WERI-Rb-1 (cell line): ENCODE data around the gene CCND2.

ENCODE experiments used
- DNase-seq: peaks from one replicate; pipeline ENCODE4 v3.0.0-alpha.2; 2020
- H3K27ac ChIP-seq: fragments of 250-450 bp; sonication (Bioruptor Pico); 2 replicates; pipeline ENCODE4 v1.5.1; 2020; ENCODE audit warnings: mild to moderate bottlenecking, moderate library complexity
- H3K27me3 ChIP-seq: fragments of 250-450 bp; sonication (Bioruptor Pico); 2 replicates; pipeline ENCODE4 v1.5.1; 2021; ENCODE audit warnings: mild to moderate bottlenecking, low read depth, moderate library complexity; ENCODE audit not compliant: insufficient read depth, severe bottlenecking
- H3K36me3 ChIP-seq: fragments of 250-450 bp; sonication (Bioruptor Pico); 2 replicates; pipeline ENCODE4 v1.5.1; 2020; ENCODE audit warnings: mild to moderate bottlenecking, moderate library complexity
- H3K4me3 ChIP-seq: 2 replicates; pipeline ENCODE4 v1.5.1; 2011; ENCODE audit warnings: low read depth, mild to moderate bottlenecking, control low read depth, low read length
- H3K9me3 ChIP-seq: fragments of 250-450 bp; sonication (Bioruptor Pico); 2 replicates; pipeline ENCODE4 v1.5.1; 2021; ENCODE audit warnings: mild to moderate bottlenecking, moderate library complexity; ENCODE audit not compliant: severe bottlenecking
- CTCF ChIP-seq: IDR thresholded peaks from 2 replicates; pipeline ENCODE4 v1.5.1; 2011; ENCODE audit warnings: low read depth, mild to moderate bottlenecking, control low read depth, inconsistent platforms, low read length

CCND2 gene

GRCh38 chr12:4257442-4257841 is 16.1 kb upstream of the CCND2 start:
- no peak for TF ChIP-seq CTCF
- Histone ChIP-seq H3K27ac (no peak overlapping the region), H3K36me3 (no peaks in the 10 kb centered on the region), H3K27me3 (peaks cover 23% of the 10 kb centered on the region), H3K4me3 (no peak overlapping the region), H3K9me3 (no peaks in the 10 kb centered on the region)
- DNase-seq: no peak

DNA sequence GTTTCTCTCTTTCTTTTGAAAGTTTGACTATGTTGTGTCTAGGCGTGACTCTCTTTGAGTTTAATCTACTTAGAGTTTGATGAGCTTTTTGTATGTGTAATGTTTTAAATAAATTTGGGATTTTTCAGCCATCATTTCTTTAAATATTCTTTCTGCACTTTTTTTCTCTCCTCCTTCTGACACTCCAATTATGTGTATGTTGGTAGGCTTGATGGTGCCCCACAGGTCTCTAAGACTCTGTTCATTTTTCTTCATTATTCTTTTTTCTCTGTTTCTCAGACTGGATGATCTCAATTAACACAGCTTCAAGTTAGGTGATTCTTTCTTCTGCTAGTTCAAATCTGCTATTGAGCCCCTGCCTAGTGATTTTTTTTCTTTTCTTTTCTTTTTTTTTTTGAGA is 14.5 kb upstream of the CCND2 start:
- H3K4me3 ChIP-seq: no peak overlapping the region
- peaks cover 15% of the 10 kb centered on the region for H3K27me3 ChIP-seq
- TF ChIP-seq CTCF: no peak
- no peaks in the 10 kb centered on the region for H3K9me3 ChIP-seq
- H3K27ac ChIP-seq: no peak overlapping the region
- no peaks in the 10 kb centered on the region for H3K36me3 ChIP-seq
- no peak for DNase-seq

GRCh38 chr12:4261655-4262054 is 11.9 kb upstream of the CCND2 start:
- H3K27me3 ChIP-seq: peaks cover 20% of the 10 kb centered on the region
- DNase-seq: no peak

DNA sequence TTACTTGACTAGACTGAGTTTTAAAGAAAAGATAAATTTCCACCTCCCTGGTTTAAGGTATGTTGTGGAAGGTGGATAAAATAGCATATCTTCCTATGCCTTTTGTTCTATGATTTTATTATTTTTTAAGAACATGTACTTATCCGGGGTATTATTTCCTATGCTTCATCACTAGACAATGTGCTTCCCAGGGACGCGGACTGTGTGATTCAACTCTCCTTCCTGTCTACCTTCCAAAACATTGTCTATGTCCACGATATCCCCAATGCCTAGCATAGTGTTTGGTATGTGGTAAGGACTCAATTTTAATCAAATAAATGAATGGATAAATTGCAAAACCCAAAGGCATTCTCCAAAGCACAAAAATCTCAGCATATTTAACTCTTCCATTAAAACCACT is 8.3 kb upstream of the CCND2 start:
- TF ChIP-seq CTCF: no peak
- H3K4me3 ChIP-seq: no peak overlapping the region
- H3K36me3 ChIP-seq: no peaks in the 10 kb centered on the region
- no peaks in the 10 kb centered on the region for H3K9me3 ChIP-seq
- no peak for DNase-seq
- H3K27me3 ChIP-seq: peaks cover 50% of the 10 kb centered on the region
- no peak overlapping the region for H3K27ac ChIP-seq

More at GRCh38 chr12:4261655-4262054, 11.9 kb upstream of the CCND2 start:
- Histone ChIP-seq H3K27ac (no peak overlapping the region), H3K9me3 (no peaks in the 10 kb centered on the region), H3K4me3 (no peak overlapping the region), H3K36me3 (no peaks in the 10 kb centered on the region)
- TF ChIP-seq CTCF: no peak

DNA sequence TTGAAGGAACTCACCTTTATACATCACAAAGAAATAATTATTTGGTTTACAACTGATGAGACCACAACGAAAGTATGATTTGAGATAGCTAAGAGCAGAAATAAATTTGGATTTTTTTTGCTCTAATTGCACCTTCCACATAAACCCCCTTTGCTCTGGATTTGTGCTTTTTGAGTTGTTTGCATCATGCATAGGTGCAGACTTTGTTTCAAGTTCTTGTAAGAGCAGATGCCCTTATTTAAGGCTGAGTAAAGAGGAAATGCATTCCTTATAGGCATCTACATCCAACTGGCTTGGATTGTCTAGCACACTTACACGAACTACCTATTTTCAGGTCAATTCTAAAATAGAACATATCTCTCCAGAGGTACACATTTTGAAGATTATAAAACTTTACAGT is 6.6 kb upstream of the CCND2 start:
- H3K4me3 ChIP-seq: no peak overlapping the region
- no peaks in the 10 kb centered on the region for H3K36me3 ChIP-seq
- H3K27ac ChIP-seq: no peak overlapping the region
- no peaks in the 10 kb centered on the region for H3K9me3 ChIP-seq
- H3K27me3 ChIP-seq: peaks cover 65% of the 10 kb centered on the region
- TF ChIP-seq CTCF: no peak
- DNase-seq: no peak

GRCh38 chr12:4267704-4268328 is 5.7 kb upstream of the CCND2 start:
- Histone ChIP-seq H3K27ac (no peak overlapping the region), H3K27me3 (peaks cover 74% of the 10 kb centered on the region), H3K9me3 (no peaks in the 10 kb centered on the region), H3K4me3 (no peak overlapping the region), H3K36me3 (no peaks in the 10 kb centered on the region)
- no peak for DNase-seq
- TF ChIP-seq CTCF: no peak
